Fibroblast of lung (primary cell): ENCODE data around the gene AGPAT1.

Experiments
- EZH2 ChIP-seq: IDR thresholded peaks from 2 replicates; pipeline ENCODE4 v1.5.1; 2012; ENCODE audit warnings: low read length, control low read depth, mild to moderate bottlenecking; ENCODE audit errors: missing control alignments
- TF ChIP-seq, protein P1 (sequence below), 2 donors: IDR thresholded peaks in 1 of 2; conservative IDR thresholded peaks in 1 of 2; 1 replicate in 1 of 2; 2 replicates in 1 of 2; pipeline ENCODE4 v1.5.1; 2011 to 2012; ENCODE audit warnings: low read length in 2 of 2, control low read depth in 1 of 2, inconsistent platforms in 1 of 2, low read depth in 1 of 2, mild to moderate bottlenecking in 1 of 2

- TF ChIP-seq, protein P1, sequence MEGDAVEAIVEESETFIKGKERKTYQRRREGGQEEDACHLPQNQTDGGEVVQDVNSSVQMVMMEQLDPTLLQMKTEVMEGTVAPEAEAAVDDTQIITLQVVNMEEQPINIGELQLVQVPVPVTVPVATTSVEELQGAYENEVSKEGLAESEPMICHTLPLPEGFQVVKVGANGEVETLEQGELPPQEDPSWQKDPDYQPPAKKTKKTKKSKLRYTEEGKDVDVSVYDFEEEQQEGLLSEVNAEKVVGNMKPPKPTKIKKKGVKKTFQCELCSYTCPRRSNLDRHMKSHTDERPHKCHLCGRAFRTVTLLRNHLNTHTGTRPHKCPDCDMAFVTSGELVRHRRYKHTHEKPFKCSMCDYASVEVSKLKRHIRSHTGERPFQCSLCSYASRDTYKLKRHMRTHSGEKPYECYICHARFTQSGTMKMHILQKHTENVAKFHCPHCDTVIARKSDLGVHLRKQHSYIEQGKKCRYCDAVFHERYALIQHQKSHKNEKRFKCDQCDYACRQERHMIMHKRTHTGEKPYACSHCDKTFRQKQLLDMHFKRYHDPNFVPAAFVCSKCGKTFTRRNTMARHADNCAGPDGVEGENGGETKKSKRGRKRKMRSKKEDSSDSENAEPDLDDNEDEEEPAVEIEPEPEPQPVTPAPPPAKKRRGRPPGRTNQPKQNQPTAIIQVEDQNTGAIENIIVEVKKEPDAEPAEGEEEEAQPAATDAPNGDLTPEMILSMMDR (conservative IDR thresholded peaks at IDR 0.05 in 1 of 2, IDR thresholded peaks at IDR 0.05 in 1 of 2; ENCODE audit: low read depth in 1 of 2, low read length in 2 of 2), result no peak
- no peak for TF ChIP-seq EZH2
Observed at GRCh38 chr6:32183483-32184083, 7.7 kb upstream of the AGPAT1 start.
